GM03348 (cell line): Measurements from ENCODE around the gene VILL.
A peak's percentile ranks its signal among the peaks of the same experiment; 100 is the strongest.
"Not testable (repeated sequence)": the region's sequence is repeated elsewhere in the genome, so short reads cannot be mapped to it uniquely, and the experiment has no call there.

Experiments
- DNase-seq: peaks from one replicate; pipeline ENCODE4 v3.0.0; 2012; ENCODE audit warnings: low spot score

The VILL gene

GRCh38 chr3:37963635-37964034 is 27.0 kb upstream of the VILL start:
- DNase-seq, result no peak

GRCh38 chr3:37964146-37964545 is 26.4 kb upstream of the VILL start:
- DNase-seq, result no peak

- no peak for DNase-seq
Measured at GRCh38 chr3:37964716-37965115, 25.9 kb upstream of the VILL start.

GRCh38 chr3:37967260-37967881 is 23.2 kb upstream of the VILL start:
- DNase-seq, result peak; percentile 86

GRCh38 chr3:37968199-37968598 is 22.4 kb upstream of the VILL start:
- no peak for DNase-seq

GRCh38 chr3:37968813-37969595 is 21.6 kb upstream of the VILL start:
- no peak for DNase-seq

GRCh38 chr3:37969596-37970100 is 20.9 kb upstream of the VILL start:
- DNase-seq, result no peak

GRCh38 chr3:37970802-37971201 is 19.8 kb upstream of the VILL start:
- DNase-seq, result no peak

GRCh38 chr3:37971467-37971866 is 19.1 kb upstream of the VILL start:
- no peak for DNase-seq

- DNase-seq, result not testable (repeated sequence)
Measured at GRCh38 chr3:37972056-37972455, 18.5 kb upstream of the VILL start.

- no peak for DNase-seq
Measured at GRCh38 chr3:37973246-37974054, 17.1 kb upstream of the VILL start.

- peak; percentile 79 for DNase-seq
Measured at GRCh38 chr3:37974121-37975083, 16.2 kb upstream of the VILL start.

GRCh38 chr3:37979541-37980461 is 10.8 kb upstream of the VILL start:
- no peak for DNase-seq

GRCh38 chr3:37980462-37981347 is 9.9 kb upstream of the VILL start:
- DNase-seq, result no peak

GRCh38 chr3:37981348-37981664 is 9.3 kb upstream of the VILL start:
- DNase-seq, result no peak

- DNase-seq, result no peak
Measured at GRCh38 chr3:37982331-37982730, 8.3 kb upstream of the VILL start.

- no peak for DNase-seq
Measured at GRCh38 chr3:37984051-37984450, 6.5 kb upstream of the VILL start.

GRCh38 chr3:37984596-37984995 is 6.0 kb upstream of the VILL start:
- no peak for DNase-seq

- DNase-seq, result no peak
Measured at GRCh38 chr3:37985637-37986320, 4.8 kb upstream of the VILL start.
